Fibroblast of pulmonary artery (primary cell): Measurements from ENCODE around the gene ATL1.

Experiments
- DNase-seq: peaks from one replicate; pipeline ENCODE4 v3.0.0-alpha.2; 2010; ENCODE audit warnings: low read depth
- H3K4me3 ChIP-seq: replicated peaks from 2 replicates; pipeline ENCODE4 v1.5.1; 2011; ENCODE audit warnings: low read depth, mild to moderate bottlenecking, control low read depth, low read length, moderate library complexity
- TF ChIP-seq, protein P1 (sequence below): IDR thresholded peaks from 2 replicates; pipeline ENCODE4 v1.5.1; 2011; ENCODE audit warnings: mild to moderate bottlenecking, control low read depth, low read length, inconsistent platforms; ENCODE audit errors: missing control alignments

The ATL1 gene

GRCh38 chr14:50530794-50531365 lies 29.1 kb upstream of the ATL1 start:
- peak overlapping the region; percentile 82 for H3K4me3 ChIP-seq
- TF ChIP-seq, protein P1, sequence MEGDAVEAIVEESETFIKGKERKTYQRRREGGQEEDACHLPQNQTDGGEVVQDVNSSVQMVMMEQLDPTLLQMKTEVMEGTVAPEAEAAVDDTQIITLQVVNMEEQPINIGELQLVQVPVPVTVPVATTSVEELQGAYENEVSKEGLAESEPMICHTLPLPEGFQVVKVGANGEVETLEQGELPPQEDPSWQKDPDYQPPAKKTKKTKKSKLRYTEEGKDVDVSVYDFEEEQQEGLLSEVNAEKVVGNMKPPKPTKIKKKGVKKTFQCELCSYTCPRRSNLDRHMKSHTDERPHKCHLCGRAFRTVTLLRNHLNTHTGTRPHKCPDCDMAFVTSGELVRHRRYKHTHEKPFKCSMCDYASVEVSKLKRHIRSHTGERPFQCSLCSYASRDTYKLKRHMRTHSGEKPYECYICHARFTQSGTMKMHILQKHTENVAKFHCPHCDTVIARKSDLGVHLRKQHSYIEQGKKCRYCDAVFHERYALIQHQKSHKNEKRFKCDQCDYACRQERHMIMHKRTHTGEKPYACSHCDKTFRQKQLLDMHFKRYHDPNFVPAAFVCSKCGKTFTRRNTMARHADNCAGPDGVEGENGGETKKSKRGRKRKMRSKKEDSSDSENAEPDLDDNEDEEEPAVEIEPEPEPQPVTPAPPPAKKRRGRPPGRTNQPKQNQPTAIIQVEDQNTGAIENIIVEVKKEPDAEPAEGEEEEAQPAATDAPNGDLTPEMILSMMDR: no peak
- DNase-seq: no peak

DNA sequence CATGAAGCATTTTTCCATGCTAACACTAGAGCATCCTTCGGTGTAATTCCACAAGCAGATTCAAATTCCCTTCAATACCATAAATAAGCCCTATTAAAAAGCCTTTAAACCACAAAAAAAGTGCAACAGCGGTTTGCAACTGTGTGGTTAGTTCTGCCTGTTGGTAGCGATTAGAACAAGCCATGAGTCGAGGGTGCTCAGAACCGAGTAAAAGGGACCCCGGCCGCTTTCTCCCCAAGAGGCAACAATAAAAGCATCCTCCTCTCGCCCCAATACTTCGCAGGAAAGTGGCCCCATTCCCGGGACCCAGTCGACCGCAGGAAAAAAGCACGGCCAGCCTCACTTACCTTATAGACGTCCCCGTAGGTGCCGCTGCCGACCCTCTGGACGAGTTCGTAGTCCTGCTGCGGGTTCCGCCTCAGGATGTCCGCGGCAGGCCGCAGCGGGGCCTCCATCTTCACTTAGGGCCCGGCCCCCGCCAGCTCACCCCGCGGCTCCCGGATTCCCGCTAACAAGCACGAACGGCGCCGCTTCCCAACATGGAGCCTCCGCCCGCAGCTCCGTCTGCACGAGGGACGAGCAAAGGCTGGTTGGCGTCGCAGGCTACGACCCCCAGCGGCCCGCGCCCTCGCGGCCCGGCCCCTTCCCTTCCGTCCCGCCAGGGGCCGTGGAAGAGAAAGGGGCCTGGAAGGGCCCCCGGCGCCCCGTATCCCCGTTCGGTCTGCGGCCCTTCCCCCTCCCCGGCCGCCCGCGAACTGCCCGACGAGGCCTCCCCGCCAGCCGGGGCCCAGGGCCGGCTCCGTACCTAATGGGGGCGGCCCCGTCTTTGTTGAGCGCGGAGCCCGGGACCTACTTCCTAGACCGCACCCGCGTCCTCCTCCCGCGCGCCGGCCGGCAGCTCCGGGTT lies 28.1 kb upstream of the ATL1 start:
- H3K4me3 ChIP-seq: peak overlapping the region; percentile 82
- DNase-seq: peak; percentile 39
- TF ChIP-seq, protein P1: no peak

DNA sequence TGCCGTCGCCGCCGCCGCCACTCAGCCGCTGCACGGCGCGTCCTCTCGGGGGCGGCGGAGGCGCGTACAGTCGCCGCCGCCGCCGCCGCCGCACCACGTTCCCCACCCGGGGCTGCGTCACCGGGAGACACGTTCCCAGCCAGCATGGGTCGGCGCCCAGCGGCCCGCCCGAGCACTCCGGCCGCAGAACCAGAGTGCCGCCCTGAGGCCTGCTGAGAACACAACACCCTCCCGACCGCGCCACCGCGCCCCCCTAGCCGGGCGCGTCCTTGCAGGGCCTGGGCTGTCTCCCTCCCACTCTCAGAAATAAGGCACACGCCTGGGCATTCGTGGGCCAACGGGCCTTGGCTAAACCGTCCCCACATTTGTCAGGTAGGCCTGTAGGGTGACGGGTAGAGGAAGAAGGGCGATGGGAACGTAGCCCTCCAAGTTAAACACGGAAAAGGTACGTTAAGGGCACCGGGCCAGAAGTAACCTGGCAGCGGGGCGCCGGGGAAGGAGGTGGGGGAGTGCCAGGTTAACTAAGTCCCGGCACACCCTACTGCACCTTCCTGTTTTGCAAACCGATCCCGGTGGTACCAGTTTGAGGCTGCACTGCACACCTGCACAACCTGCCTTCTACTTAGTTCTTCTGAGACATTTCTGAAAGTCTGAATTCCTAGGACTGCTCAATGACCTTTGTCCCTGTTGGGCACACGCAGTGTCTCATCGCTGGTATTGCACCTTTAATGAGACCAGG lies 27.3 kb upstream of the ATL1 start, which contains the start of gene MAP4K5:
TSS of gene MAP4K5 (minus strand) at position 68 of the 739 bp plus-strand sequence. CDS start 520 bp downstream, outside the sequence.
- TF ChIP-seq, protein P1: peak; percentile 69
- DNase-seq: peak; percentile 93
- H3K4me3 ChIP-seq: peak within 1 kb of the TSS; percentile 82

GRCh38 chr14:50533241-50533705 lies 26.7 kb upstream of the ATL1 start:
- no peak for DNase-seq
- TF ChIP-seq, protein P1: no peak
- no peak overlapping the region for H3K4me3 ChIP-seq

- DNase-seq: no peak
- H3K4me3 ChIP-seq: no peak overlapping the region
- TF ChIP-seq, protein P1: no peak
Measured at GRCh38 chr14:50533806-50534205, 26.1 kb upstream of the ATL1 start.

GRCh38 chr14:50534416-50534815 lies 25.5 kb upstream of the ATL1 start:
- no peak for DNase-seq
- TF ChIP-seq, protein P1: no peak
- no peak overlapping the region for H3K4me3 ChIP-seq
